Keratinocyte (primary cell): ENCODE results near the gene IQCE. TPM values are rescaled to one million over a fixed set of nuclear protein-coding genes. Genes with fewer than 3 reads are reported as not detected.

Experiments
- DNase-seq: peaks from one replicate; pipeline ENCODE4 v3.0.0-alpha.2; 2011; ENCODE audit warnings: low read depth, missing footprints, low spot score
- FAIRE-seq: peaks from 2 replicates; lab custom pipeline; 2011; peaks lifted over from hg19 to GRCh38; lab: Jason Lieb, UNC
- H2AFZ ChIP-seq: 2 replicates; pipeline ENCODE4 v1.6.0; 2012; ENCODE audit warnings: low read length, control low read depth, inconsistent platforms; ENCODE audit not compliant: control insufficient read depth
- H3K27ac ChIP-seq: 2 replicates; pipeline ENCODE4 v1.5.1; 2011; ENCODE audit warnings: low read length; ENCODE audit not compliant: control insufficient read depth, insufficient read depth
- H3K27me3 ChIP-seq: 3 replicates; pipeline ENCODE4 v1.6.0; 2011; ENCODE audit warnings: low read length; ENCODE audit not compliant: control insufficient read depth, insufficient read depth; ENCODE audit errors: extremely low read depth
- H3K36me3 ChIP-seq, 2 experiments: 2 replicates in 1 of 2; 3 replicates in 1 of 2; pipeline ENCODE4 v1.5.1; 2011; ENCODE audit warnings: low read length in 2 of 2, mild to moderate bottlenecking in 1 of 2; ENCODE audit not compliant: control insufficient read depth in 2 of 2, insufficient read depth in 2 of 2; ENCODE audit errors: extremely low read depth in 1 of 2
- H3K4me1 ChIP-seq: 3 replicates; pipeline ENCODE4 v1.5.1; 2011; ENCODE audit warnings: low read length; ENCODE audit not compliant: control insufficient read depth, insufficient read depth; ENCODE audit errors: extremely low read depth
- H3K4me2 ChIP-seq: 3 replicates; pipeline ENCODE4 v1.6.0; 2011; ENCODE audit warnings: low read depth, low read length; ENCODE audit not compliant: control insufficient read depth, insufficient read depth; ENCODE audit errors: extremely low read depth
- H3K4me3 ChIP-seq, 3 experiments: fragments of 200-600 bp in 1 of 3; sonication (generic) in 1 of 3; 2 replicates in 2 of 3; 3 replicates in 1 of 3; pipeline ENCODE4 v1.5.1; 2011 to 2016; ENCODE audit warnings: low read length in 3 of 3, mild to moderate bottlenecking in 3 of 3, control low read depth in 2 of 3, inconsistent platforms in 1 of 3, low read depth in 1 of 3, mixed read lengths in 1 of 3, mixed run types in 1 of 3, moderate library complexity in 1 of 3; ENCODE audit not compliant: control insufficient read depth in 2 of 3, insufficient read depth in 2 of 3; ENCODE audit errors: extremely low read depth in 1 of 3
- H3K79me2 ChIP-seq: 2 replicates; pipeline ENCODE4 v1.6.0; 2012; ENCODE audit warnings: low read length; ENCODE audit not compliant: control insufficient read depth, insufficient read depth
- H3K9ac ChIP-seq: 3 replicates; pipeline ENCODE4 v1.6.0; 2011; ENCODE audit warnings: low read length; ENCODE audit not compliant: control insufficient read depth, insufficient read depth; ENCODE audit errors: extremely low read depth
- H3K9me1 ChIP-seq: 3 replicates; pipeline ENCODE4 v1.6.0; 2011; ENCODE audit warnings: low read length; ENCODE audit not compliant: control insufficient read depth, insufficient read depth; ENCODE audit errors: extremely low read depth
- H3K9me3 ChIP-seq: 2 replicates; pipeline ENCODE4 v1.5.1; 2012; ENCODE audit warnings: low read depth, low read length; ENCODE audit not compliant: control insufficient read depth
- H4K20me1 ChIP-seq: 3 replicates; pipeline ENCODE4 v1.6.0; 2011; ENCODE audit warnings: low read length; ENCODE audit not compliant: control insufficient read depth, insufficient read depth; ENCODE audit errors: extremely low read depth
- EZH2 ChIP-seq: IDR thresholded peaks from one replicate; pipeline ENCODE4 v1.6.1; 2012; ENCODE audit warnings: inconsistent platforms, mild to moderate bottlenecking, low read length, moderate library complexity
- dilution Hi-C: fragments of 300-500 bp; cut with MboI; formaldehyde crosslinking; loops from one replicate; pipeline ENCODE4 v1.7.0; 2020; ENCODE audit warnings: low sequenced_read_pairs; ENCODE audit not compliant: extremely low pct_ligation_motif_present
- polyA plus RNA-seq, 5 experiments: library from polyadenylated mRNA; depleted of rRNA in 3 of 5; stranded (reverse) in 3 of 5; stranded (forward) in 1 of 5; unstranded in 1 of 5; fragments of >200 nt; gene quantifications; 1 replicate in 1 of 5; 2 replicates in 3 of 5; 3 replicates in 1 of 5; pipeline versions ENCODE4 v1.2.1 to v1.2.3, GENCODE V29; 2011 to 2012; ENCODE audit warnings: missing spikeins in 2 of 5, low read depth in 1 of 5, low replicate concordance in 1 of 5
- TF ChIP-seq, protein P1 (sequence below), 3 experiments: IDR thresholded peaks in 1 of 3; conservative IDR thresholded peaks in 1 of 3; optimal IDR thresholded peaks in 1 of 3; 2 replicates in 2 of 3; 3 replicates in 1 of 3; pipeline versions ENCODE3 to v1.5.1; 2011; ENCODE audit warnings: low read length in 3 of 3, mild to moderate bottlenecking in 3 of 3, moderate library complexity in 2 of 3, control low read depth in 1 of 3, inconsistent platforms in 1 of 3; ENCODE audit not compliant: insufficient read depth in 2 of 3; ENCODE audit errors: extremely low read depth in 1 of 3

Gene IQCE
- polyA plus RNA-seq, 1 donor (not counting 4 experiments of a cell fraction or from before 2014, with no cell fraction given) = 5.2 TPM

DNA sequence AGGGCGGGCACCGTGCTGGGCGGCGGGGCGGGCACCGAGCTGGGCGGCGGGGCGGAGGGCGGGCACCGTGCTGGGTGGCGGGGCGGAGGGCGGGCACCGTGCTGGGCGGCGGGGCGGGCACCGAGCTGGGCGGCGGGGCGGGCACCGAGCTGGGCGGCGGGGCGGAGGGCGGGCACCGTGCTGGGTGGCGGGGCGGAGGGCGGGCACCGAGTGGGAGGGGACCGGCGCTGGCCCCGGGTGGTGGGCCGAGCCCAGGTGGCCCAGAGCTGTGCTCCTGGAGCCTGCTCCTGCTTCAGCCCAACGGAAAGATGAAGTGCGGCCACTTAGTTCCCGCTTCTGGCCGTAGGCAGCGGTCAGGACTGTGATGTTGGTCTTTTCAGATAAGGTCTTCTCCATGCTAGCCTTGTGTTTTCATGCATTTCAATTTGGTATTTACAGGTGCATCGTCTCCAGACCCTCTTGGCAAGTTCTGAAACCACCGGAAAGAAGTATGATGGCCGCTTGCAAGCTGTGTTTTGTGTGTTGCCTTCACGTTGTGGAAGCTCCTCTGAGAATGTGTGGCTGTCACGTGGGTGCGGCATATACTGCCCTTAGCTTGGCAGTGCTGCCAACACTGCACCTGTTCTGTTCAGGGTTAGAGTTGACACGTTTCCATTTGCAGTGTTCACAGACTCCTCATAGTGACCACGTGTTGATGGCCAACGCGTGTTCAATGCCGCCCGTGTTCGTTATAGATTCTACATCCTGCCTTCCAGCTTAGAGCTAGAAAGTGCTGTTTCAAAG, 25.2 kb downstream of the IQCE start:
- Histone ChIP-seq H3K9me3 (no peaks in the 10 kb centered on the region), H3K9me1 (no peaks in the 10 kb centered on the region), H3K27ac (no peak overlapping the region), H2AFZ (no peak overlapping the region), H3K36me3 (peaks cover 4 to 8% of the 10 kb centered on the region in 2 experiments), H3K4me2 (no peak overlapping the region), H3K27me3 (no peaks in the 10 kb centered on the region), H3K79me2 (no peaks in the 10 kb centered on the region), H3K4me1 (no peaks in the 10 kb centered on the region), H3K9ac (no peak overlapping the region), H3K4me3 (no peak overlapping the region), H4K20me1 (no peaks in the 10 kb centered on the region)
- TF ChIP-seq EZH2 = no peak
- TF ChIP-seq, protein P1, sequence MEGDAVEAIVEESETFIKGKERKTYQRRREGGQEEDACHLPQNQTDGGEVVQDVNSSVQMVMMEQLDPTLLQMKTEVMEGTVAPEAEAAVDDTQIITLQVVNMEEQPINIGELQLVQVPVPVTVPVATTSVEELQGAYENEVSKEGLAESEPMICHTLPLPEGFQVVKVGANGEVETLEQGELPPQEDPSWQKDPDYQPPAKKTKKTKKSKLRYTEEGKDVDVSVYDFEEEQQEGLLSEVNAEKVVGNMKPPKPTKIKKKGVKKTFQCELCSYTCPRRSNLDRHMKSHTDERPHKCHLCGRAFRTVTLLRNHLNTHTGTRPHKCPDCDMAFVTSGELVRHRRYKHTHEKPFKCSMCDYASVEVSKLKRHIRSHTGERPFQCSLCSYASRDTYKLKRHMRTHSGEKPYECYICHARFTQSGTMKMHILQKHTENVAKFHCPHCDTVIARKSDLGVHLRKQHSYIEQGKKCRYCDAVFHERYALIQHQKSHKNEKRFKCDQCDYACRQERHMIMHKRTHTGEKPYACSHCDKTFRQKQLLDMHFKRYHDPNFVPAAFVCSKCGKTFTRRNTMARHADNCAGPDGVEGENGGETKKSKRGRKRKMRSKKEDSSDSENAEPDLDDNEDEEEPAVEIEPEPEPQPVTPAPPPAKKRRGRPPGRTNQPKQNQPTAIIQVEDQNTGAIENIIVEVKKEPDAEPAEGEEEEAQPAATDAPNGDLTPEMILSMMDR (optimal IDR thresholded peaks at IDR 0.05 in 1 of 3, IDR thresholded peaks at IDR 0.05 in 1 of 3, conservative IDR thresholded peaks at IDR 0.05 in 1 of 3; ENCODE audit: extremely low read depth in 1 of 3, insufficient read depth in 2 of 3, low read length in 3 of 3) = no peak
- dilution Hi-C loops = no loop called here
- FAIRE-seq = no peak
- no peak for DNase-seq

DNA sequence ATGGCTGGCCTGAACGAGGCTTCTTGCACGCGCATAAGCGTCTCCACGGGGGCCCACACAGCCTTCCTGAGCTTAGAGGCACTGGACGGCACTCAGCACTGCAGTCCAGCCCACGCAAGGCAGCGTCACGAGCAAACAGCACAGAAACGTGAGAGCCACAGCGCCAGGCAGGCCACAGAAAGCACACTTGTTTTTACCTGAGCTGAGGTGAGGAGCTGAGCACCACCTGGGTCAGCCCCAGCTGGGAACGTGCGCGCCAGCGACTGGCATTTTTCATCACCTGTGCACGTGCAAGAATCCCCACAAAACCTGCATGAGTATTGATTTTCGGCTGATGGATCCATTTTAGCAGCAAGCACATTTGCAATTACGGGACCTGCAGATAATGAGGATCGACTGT, 26.7 kb downstream of the IQCE start:
- no peak overlapping the region for H3K27ac ChIP-seq
- no peak overlapping the region for H2AFZ ChIP-seq
- TF ChIP-seq, protein P1 (optimal IDR thresholded peaks at IDR 0.05 in 1 of 3, IDR thresholded peaks at IDR 0.05 in 1 of 3, conservative IDR thresholded peaks at IDR 0.05 in 1 of 3; ENCODE audit: extremely low read depth in 1 of 3, insufficient read depth in 2 of 3, low read length in 3 of 3) = no peak
- TF ChIP-seq EZH2 = no peak
- no peak overlapping the region for H3K9ac ChIP-seq
- dilution Hi-C loops = no loop called here
- no peak overlapping the region for H3K4me3 ChIP-seq
- no peaks in the 10 kb centered on the region for H3K79me2 ChIP-seq
- no peak overlapping the region for H3K4me2 ChIP-seq
- no peaks in the 10 kb centered on the region for H3K4me1 ChIP-seq
- DNase-seq (no peak), FAIRE-seq (no peak)
- peaks cover 0 to 8% of the 10 kb centered on the region in 2 experiments for H3K36me3 ChIP-seq
- H3K27me3 ChIP-seq = no peaks in the 10 kb centered on the region
- H4K20me1 ChIP-seq = no peaks in the 10 kb centered on the region
- no peaks in the 10 kb centered on the region for H3K9me3 ChIP-seq
- H3K9me1 ChIP-seq = no peaks in the 10 kb centered on the region
